GM12892 (cell line): Measurements from ENCODE around the gene DRICH1.

Experiments used
- POLR2A ChIP-seq: IDR thresholded peaks from 2 replicates; pipeline ENCODE4 v1.6.1; 2011; ENCODE audit warnings: low read depth, low read length, control low read depth
- TAF1 ChIP-seq: IDR thresholded peaks from 2 replicates; pipeline ENCODE4 v1.6.1; 2011; ENCODE audit warnings: low read depth, mild to moderate bottlenecking, control low read depth, low read length, borderline replicate concordance

DNA sequence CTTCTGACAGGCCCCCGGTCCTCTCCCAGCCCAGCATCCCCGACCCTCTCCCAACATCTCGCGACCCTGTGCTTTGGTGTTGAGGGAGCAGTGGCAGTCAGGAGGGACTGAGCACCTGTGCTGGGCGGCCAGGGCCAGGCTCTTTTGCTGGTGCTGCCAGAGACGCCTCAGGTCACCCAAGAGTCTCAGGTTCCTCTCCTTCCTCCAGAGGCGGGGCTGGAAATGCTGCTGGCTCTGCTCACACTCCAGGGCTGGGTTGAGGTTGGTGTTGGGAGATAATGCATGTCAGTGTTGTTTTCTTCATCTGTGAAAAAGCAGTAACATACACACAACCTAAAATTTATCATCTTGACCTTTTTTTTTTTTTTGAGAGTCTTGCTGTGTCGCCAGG is 50.9 kb downstream of the DRICH1 start:
- no peak for TF ChIP-seq POLR2A
- no peak for TF ChIP-seq TAF1
